Ascending aorta (tissue), 2 donors: ENCODE data around the gene ACBD6. TPM values are rescaled to one million over a fixed set of nuclear protein-coding genes. Genes with fewer than 3 reads are reported as not detected.

ENCODE experiments used
- DNase-seq, 2 donors: peaks; one replicate each; pipeline ENCODE4 v3.0.0-alpha.2; 2019; ENCODE audit warnings: low spot score in 2 of 2
- H3K27ac ChIP-seq, 2 donors: fragments of 200-600 bp; sonication (generic); one replicate each; pipeline ENCODE4 v1.5.1; 2016 to 2017; ENCODE audit warnings: mild to moderate bottlenecking in 1 of 2
- H3K27me3 ChIP-seq: fragments of 200-600 bp; sonication (generic); one replicate; pipeline ENCODE4 v1.5.1; 2017
- H3K36me3 ChIP-seq, 2 donors: fragments of 200-600 bp; sonication (generic); one replicate each; pipeline ENCODE4 v1.5.1; 2016
- H3K4me1 ChIP-seq, 2 donors: fragments of 200-600 bp; sonication (generic); one replicate each; pipeline ENCODE4 v1.5.1; 2016 to 2017; ENCODE audit warnings: mild to moderate bottlenecking in 1 of 2
- H3K4me3 ChIP-seq, 2 donors: fragments of 200-600 bp; sonication (generic); one replicate each; pipeline ENCODE4 v1.5.1; 2016 to 2017; ENCODE audit warnings: mild to moderate bottlenecking in 1 of 2
- H3K9me3 ChIP-seq, 2 donors: fragments of 200-600 bp; sonication (generic); one replicate each; pipeline ENCODE4 v1.5.1; 2016
- CTCF ChIP-seq, 3 experiments: fragments of 200-600 bp in 2 of 3; fragments of 450-650 bp in 1 of 3; sonication (generic) in 2 of 3; IDR thresholded peaks; one replicate each; pipeline ENCODE4 v1.5.1; 2016 to 2019; ENCODE audit warnings: antibody characterized with exemption in 3 of 3, mild to moderate bottlenecking in 1 of 3, moderate library complexity in 1 of 3
- intact Hi-C: fragments of 100-400 bp; cut with DNase I; formaldehyde crosslinking; loops from one replicate; pipeline ENCODE4 v1.15.1; 2023
- total RNA-seq: library from RNA; depleted of rRNA; stranded (reverse); fragments of >200 nt; gene quantifications from one replicate; pipeline ENCODE4 v1.1.0, GENCODE V29; 2016

ACBD6 gene
- total RNA-seq, 1 donor from 2014 or later: 67.7 TPM

GRCh38 chr1:180385144-180385543, 117.2 kb downstream of the ACBD6 start:
- intact Hi-C loops: no loop called here
- no peak for DNase-seq
- Histone ChIP-seq H3K9me3 (peaks cover 11 to 45% of the 10 kb centered on the region in 2 donors), H3K27ac (no peak overlapping the region), H3K36me3 (no peaks in the 10 kb centered on the region), H3K27me3 (no peaks in the 10 kb centered on the region), H3K4me3 (no peak overlapping the region), H3K4me1 (no peaks in the 10 kb centered on the region)
- no peak for TF ChIP-seq CTCF (IDR thresholded peaks at IDR 0.05)

GRCh38 chr1:180384286-180385005, 117.9 kb downstream of the ACBD6 start:
- Histone ChIP-seq H3K36me3 (no peaks in the 10 kb centered on the region), H3K4me3 (no peak overlapping the region), H3K27me3 (no peaks in the 10 kb centered on the region), H3K9me3 (peaks cover 17 to 52% of the 10 kb centered on the region in 2 donors), H3K4me1 (no peaks in the 10 kb centered on the region), H3K27ac (no peak overlapping the region)
- TF ChIP-seq CTCF (IDR thresholded peaks at IDR 0.05): no peak
- DNase-seq: no peak
- intact Hi-C loops: no loop called here

GRCh38 chr1:180382326-180383115, 119.9 kb downstream of the ACBD6 start:
- intact Hi-C loops: no loop called here
- no peak for TF ChIP-seq CTCF (IDR thresholded peaks at IDR 0.05)
- DNase-seq: no peak
- Histone ChIP-seq H3K27ac (no peak overlapping the region), H3K4me1 (no peaks in the 10 kb centered on the region), H3K27me3 (no peaks in the 10 kb centered on the region), H3K36me3 (no peaks in the 10 kb centered on the region), H3K9me3 (peaks cover 22 to 67% of the 10 kb centered on the region in 2 donors), H3K4me3 (no peak overlapping the region)

- H3K36me3 ChIP-seq: no peaks in the 10 kb centered on the region
- H3K4me1 ChIP-seq: no peaks in the 10 kb centered on the region
- H3K9me3 ChIP-seq: peaks cover 22 to 70% of the 10 kb centered on the region in 2 donors
- intact Hi-C loops: no loop called here
- DNase-seq: no peak
- H3K27me3 ChIP-seq: no peaks in the 10 kb centered on the region
- H3K27ac ChIP-seq: no peak overlapping the region
- no peak for TF ChIP-seq CTCF (IDR thresholded peaks at IDR 0.05)
- no peak overlapping the region for H3K4me3 ChIP-seq
Measured at GRCh38 chr1:180381184-180381580, 121.2 kb downstream of the ACBD6 start.

- no peaks in the 10 kb centered on the region for H3K4me1 ChIP-seq
- intact Hi-C loops: no loop called here
- H3K27me3 ChIP-seq: no peaks in the 10 kb centered on the region
- no peak overlapping the region for H3K27ac ChIP-seq
- DNase-seq: no peak
- no peaks in the 10 kb centered on the region for H3K36me3 ChIP-seq
- no peak for TF ChIP-seq CTCF (IDR thresholded peaks at IDR 0.05)
- H3K4me3 ChIP-seq: no peak overlapping the region
- peaks cover 22 to 72% of the 10 kb centered on the region in 2 donors for H3K9me3 ChIP-seq
Measured at GRCh38 chr1:180380259-180381183, 121.9 kb downstream of the ACBD6 start.
